Measurements from ENCODE around the gene CTTNBP2.

CTTNBP2 gene

DNA sequence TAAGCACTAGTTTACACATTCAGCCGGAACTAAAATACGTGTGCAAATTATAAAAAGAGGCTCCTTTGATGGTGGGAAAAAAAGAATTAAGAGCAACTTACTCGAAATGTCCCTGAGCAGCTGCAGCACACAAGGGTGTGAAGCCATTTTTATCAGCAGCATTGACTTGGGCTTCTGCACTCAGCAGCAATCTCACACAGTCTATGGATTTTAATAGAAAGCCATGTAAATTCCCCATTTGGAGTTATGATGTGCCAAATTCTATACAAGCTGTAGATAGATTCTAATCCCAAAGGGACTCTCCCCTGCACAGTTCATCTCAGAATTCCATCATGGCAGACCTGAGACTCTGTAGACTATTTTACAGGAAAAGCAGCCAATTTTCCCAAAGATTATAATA, 90.5 kb downstream of the CTTNBP2 start:
- DNase-seq (ENCODE audit: low read depth in 2 of 2) = no peak

GRCh38 chr7:117781707-117782106, 91.5 kb downstream of the CTTNBP2 start:
- no peak for DNase-seq (ENCODE audit: low read depth in 2 of 2)

- no peak for DNase-seq (ENCODE audit: low read depth in 2 of 2)
Observed at GRCh38 chr7:117780832-117781231, 92.4 kb downstream of the CTTNBP2 start.

DNA sequence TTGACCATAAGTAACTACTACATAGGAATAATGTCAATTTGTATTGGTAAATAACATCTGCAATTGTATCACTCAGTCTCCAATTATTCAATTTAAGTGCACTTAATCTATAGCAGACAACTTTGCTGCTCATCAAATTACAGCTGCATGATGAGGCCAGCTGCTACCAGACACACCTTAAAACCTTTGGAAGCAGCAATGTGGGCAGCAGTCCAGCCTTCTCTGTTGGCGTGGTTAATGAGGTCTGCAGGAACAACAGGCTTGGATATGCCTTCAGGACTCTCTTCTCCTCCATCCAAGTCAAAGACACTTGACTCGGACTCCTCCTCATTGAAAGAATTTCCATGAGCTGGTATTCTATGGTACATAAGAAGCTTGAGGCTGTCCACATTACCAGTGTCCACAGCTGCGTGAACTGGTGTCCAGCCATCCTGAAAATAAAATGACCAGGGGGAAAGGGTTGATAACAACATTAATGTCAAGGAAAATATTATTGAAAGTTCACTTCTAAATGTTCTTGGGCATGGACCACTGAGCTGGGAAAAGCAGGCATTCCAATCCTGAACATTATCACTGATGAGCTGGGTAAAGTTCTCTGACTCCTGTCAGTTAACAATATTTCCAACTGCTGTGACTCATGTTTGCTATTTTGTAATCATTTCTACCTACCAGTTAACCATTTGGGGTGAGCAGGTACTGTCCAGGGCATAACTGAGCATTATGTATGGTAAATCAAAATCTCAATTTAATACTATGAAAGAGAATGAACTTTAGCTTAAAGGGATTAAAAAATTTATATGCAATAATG, 95.7 kb downstream of the CTTNBP2 start:
- no peak for DNase-seq (ENCODE audit: low read depth in 2 of 2)

GRCh38 chr7:117776224-117776623, 97.0 kb downstream of the CTTNBP2 start:
- no peak for DNase-seq (ENCODE audit: low read depth in 2 of 2)

DNA sequence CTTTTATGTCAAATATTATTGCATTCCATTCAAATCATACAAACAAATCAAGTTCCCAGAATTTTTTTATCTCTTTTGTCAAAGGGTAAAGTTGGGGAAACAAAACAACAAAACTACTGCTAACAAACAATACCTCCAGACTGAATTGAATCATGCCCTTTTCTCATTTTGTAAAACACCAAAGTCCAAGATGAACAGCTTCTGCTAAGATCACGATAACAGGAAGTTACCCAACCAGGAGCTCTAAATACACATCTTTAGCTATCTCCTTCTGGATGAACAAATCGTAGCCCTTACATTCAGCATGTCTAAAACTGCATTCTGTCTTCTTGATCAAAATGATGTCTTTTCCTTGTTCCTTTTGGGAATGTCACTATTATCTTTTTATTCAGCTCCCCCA, 97.4 kb downstream of the CTTNBP2 start:
- DNase-seq (ENCODE audit: low read depth in 2 of 2) = no peak

DNA sequence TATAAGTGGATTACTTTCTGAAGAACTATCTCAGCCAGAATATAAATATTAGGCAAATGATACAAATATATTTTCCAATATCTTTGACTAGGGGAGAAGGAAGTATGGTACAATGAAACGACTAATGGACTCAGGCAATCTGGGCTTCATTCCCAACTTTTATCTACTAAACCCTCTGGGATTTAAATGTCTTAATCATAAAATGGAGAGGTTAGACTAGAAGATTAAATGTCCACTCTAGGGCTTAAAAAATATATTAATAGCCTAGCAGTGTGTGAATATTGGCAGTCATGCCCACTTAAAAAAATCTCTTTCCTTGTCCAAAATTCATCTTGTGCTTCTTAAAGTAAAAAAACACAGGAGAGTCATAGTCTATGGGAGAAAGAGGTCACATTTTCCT, 98.3 kb downstream of the CTTNBP2 start:
- DNase-seq (ENCODE audit: low read depth in 2 of 2) = no peak

- no peak for DNase-seq (ENCODE audit: low read depth in 2 of 2)
Observed at GRCh38 chr7:117772421-117772820, 100.8 kb downstream of the CTTNBP2 start.

GRCh38 chr7:117771756-117772155, 101.5 kb downstream of the CTTNBP2 start:
- DNase-seq (ENCODE audit: low read depth in 2 of 2) = no peak

DNA sequence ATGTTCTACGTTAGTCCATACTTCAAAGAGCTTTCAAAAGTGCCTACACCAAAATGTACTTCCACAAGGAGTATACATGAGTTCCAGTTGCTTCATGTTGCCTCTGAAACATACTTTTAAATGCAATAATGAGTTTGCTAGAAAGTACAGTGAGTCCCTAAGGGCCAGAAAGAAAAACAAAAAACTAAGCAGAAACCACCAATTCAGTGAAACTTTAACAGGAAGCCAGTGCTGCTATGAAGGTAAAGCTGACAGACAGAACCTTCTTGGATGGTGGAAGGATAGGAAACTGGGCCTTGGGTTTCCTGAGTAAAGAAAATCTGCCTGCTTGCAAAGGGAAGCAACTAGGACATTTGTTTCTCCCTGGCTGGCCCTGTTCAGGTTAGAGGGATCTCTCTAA, 104.2 kb downstream of the CTTNBP2 start:
- DNase-seq (ENCODE audit: low read depth in 2 of 2) = no peak

GRCh38 chr7:117767951-117768350, 105.3 kb downstream of the CTTNBP2 start:
- no peak for DNase-seq (ENCODE audit: low read depth in 2 of 2)

DNA sequence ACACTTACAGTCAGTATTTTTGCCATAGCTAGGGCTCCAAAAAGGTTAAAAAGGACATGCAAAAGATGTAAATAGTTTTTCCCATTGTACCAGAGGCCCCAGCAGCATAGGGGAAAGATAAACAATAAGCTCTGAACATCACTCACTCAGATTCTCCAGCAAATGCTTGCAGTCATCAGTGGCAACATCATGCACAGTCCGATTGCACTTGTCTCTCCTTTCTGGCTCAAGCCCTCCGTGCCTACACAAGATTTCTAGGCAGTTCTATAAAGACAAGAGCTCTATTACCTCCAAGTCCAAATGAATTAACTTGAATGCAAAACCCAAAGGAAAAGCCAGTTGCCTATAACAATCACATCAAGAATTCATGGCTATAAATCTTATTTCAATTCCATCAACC, 106.3 kb downstream of the CTTNBP2 start:
- DNase-seq (ENCODE audit: low read depth in 2 of 2) = no peak

DNA sequence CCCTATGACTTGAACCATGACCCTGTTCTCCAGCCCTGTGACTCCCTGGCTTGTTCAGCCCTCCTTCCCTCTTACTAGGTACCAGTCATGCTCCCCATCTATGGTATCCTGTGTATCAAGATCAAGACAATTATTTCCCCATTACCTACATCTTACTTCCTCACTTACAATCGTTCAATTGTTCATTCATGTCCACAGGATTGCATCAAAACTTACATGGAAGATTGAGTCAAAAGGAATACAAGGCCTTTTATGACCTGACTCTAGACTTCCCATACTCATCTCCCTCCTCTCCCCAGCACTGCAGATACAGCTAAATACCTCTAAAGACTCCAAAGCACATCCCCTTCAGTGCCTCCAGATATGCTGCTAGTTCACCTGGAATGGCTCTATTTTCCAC, 109.2 kb downstream of the CTTNBP2 start:
- no peak for DNase-seq (ENCODE audit: low read depth in 2 of 2)

- DNase-seq (ENCODE audit: low read depth in 2 of 2) = no peak
Observed at GRCh38 chr7:117762055-117762454, 111.2 kb downstream of the CTTNBP2 start.

GRCh38 chr7:117759950-117760640, 113.1 kb downstream of the CTTNBP2 start:
- no peak for DNase-seq (ENCODE audit: low read depth in 2 of 2)

- DNase-seq (ENCODE audit: low read depth in 2 of 2) = no peak
Observed at GRCh38 chr7:117757440-117757839, 115.8 kb downstream of the CTTNBP2 start.

DNA sequence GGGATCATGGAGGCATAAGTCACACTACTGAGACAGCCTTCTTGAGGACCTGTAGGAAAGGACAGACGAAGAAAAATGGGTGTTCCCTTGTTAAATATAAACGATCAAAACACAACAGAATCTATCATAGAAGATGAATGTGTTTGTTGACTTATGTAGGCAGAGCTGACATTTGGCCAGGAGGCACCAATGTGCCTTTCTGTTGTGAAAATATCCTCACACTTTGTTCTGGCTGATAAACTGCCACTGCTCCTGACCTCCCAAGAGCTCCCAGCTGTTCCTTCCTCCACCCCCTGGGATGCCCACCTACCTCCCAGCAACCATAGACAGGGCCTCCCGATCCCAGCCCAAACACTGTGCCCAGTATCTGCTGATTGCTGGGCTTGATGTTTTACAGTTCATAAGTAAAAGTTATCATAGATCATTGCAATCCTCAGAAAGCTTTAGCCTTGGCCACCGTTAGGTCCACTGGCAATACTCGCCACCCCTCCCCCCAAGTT, 116.6 kb downstream of the CTTNBP2 start:
- no peak for DNase-seq (ENCODE audit: low read depth in 2 of 2)

DNA sequence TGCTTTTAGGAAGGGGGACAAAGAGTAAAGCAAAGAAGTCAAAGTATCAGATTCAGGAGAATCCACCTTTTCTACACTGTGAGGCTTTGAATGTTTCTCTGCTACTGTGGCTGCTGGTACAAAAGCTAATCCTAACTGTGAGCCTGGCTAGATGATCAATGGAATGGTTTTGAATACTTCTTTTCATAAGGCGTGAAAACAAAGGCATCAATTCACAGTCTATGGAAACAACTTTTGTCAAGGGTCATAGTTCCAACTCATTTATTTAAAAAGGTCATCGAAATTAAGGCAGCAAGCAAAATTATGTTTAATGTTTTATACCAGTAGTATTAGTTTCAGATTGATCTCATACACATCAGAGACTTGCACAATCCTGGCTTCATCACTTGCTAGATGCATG, 118.1 kb downstream of the CTTNBP2 start:
- DNase-seq (ENCODE audit: low read depth in 2 of 2) = no peak

- DNase-seq (ENCODE audit: low read depth in 2 of 2) = no peak
Observed at GRCh38 chr7:117751775-117752174, 121.5 kb downstream of the CTTNBP2 start.

- DNase-seq (ENCODE audit: low read depth in 2 of 2) = no peak
Observed at GRCh38 chr7:117750612-117751563, 122.4 kb downstream of the CTTNBP2 start.

DNA sequence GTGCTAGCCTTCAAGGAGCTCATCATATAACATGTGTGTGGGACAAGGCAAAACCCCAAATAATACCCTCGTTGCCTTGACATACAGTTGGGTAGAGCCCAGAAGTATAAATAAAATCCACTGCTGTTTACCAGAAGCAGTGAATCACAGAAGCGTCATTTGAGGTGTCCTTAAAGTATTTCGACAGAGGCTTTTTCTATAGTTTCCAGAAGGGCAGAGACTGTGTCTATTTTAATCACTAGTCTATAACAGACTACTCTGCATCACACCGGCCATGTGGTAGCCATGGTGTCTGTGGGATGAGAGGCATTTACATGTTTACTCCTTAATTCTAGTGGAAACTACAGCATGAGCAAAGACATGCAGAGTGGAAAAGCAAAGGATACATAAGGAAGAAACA, 131.3 kb downstream of the CTTNBP2 start:
- DNase-seq (ENCODE audit: low read depth in 2 of 2) = no peak

DNA sequence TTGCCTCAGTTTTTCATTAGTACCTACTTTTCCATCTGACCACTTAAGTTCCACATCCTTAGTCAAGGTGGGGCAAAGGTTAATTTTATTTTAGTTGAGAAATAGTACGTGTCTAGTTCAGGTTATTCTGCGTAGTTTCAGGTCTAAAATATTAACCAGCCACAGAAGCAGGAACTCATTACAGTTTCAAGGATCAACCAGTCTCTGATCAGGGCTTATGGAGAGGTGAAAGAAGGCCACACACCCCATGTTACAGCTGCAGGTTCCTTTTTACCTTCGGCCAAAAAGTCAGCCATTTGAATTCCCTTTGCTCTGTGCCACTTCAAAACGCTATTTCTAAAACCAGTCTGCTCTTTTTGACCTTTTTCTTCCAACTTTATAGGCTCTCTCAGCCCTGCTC, 134.2 kb downstream of the CTTNBP2 start:
- DNase-seq (ENCODE audit: low read depth in 2 of 2) = no peak

Measured in stimulated activated CD4-positive, alpha-beta T cell treated with anti-CD3 and anti-CD28 coated beads, Interleukin-1b, Interleukin-23, amount 100 ng/mL, for 1 hour (primary cell).